ENCODE data around the gene RORB. TPM values are rescaled to one million over a fixed set of nuclear protein-coding genes. Genes with fewer than 3 reads are reported as not detected.
"Not testable (repeated sequence)": the region's sequence is repeated elsewhere in the genome, so short reads cannot be mapped to it uniquely, and the experiment has no call there.

Gene RORB
- total RNA-seq, 4 donors from 2014 or later = 0.04 to 0.19 (median 0.14) TPM

GRCh38 chr9:74528207-74528606 lies 31.1 kb downstream of the RORB start:
- DNase-seq (ENCODE audit: low spot score in 2 of 2) = no peak
- intact Hi-C loops (cut with DNase I; ENCODE audit: low total_unique reads) = no loop called here
- TF ChIP-seq POLR2A (IDR thresholded peaks at IDR 0.05) (no peak), CTCF (IDR thresholded peaks at IDR 0.05) (no peak)
- no peak overlapping the region for H3K4me3 ChIP-seq (ENCODE audit: low read depth, poor library complexity, severe bottlenecking)
- WGBS, 2 donors = 48 to 50% methylated on average over 6 of the region's 6 CpGs

DNA sequence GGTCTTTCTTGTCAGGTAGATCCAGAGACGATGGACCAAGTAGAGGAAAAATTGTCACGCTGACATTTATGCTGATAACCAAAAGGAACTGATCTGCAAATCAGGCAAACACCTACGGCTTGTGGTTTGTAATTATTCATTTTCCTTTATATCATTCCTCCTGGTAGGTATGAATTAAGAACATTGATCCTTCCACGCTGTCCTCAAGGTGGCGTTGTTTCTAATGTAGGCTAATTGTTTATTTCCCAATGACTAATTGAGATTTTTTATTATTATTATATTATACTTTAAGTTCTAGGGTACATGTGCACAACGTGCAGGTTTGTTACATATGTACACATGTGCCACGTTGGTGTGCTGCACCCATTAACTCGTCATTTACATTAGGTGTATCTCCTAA lies 33.3 kb downstream of the RORB start:
- DNase-seq (ENCODE audit: low spot score in 2 of 2); H3K4me3 ChIP-seq (ENCODE audit: low read depth, poor library complexity, severe bottlenecking); intact Hi-C loops (cut with DNase I; ENCODE audit: low total_unique reads): not testable (repeated sequence)
- WGBS, 2 donors = 78 to 79% methylated on average over 8 of the region's 8 CpGs

- intact Hi-C loops (cut with DNase I; ENCODE audit: low total_unique reads) = no loop called here
- no peak for DNase-seq (ENCODE audit: low spot score in 2 of 2)
- H3K4me3 ChIP-seq (ENCODE audit: low read depth, poor library complexity, severe bottlenecking) = no peak overlapping the region
- 55% methylated on average over 1 of the region's 1 CpG for WGBS, 2 donors
- TF ChIP-seq CTCF (IDR thresholded peaks at IDR 0.05) (no peak), POLR2A (IDR thresholded peaks at IDR 0.05) (no peak)
Observed at GRCh38 chr9:74533253-74533652, 36.1 kb downstream of the RORB start.

DNA sequence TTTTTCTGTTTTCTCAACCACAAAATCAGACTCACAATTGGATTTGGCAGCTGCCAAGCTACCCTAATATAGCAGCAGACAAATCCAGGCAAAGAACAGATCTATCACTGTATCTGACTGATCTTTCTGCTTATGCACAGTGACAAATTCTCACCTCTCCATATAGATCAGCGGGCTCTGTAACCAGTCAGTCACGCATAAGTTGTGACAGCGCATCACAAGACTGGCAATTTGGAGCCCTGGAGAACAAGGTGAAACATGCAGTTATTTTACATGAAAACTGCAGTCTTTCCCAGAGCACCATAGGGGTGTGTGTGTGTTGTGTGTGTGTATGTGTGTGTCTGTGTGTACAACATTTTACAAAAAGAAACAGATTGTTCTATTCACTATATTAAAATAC lies 37.7 kb downstream of the RORB start:
- DNase-seq (ENCODE audit: low spot score in 2 of 2) = no peak
- TF ChIP-seq POLR2A (IDR thresholded peaks at IDR 0.05) (no peak), CTCF (IDR thresholded peaks at IDR 0.05) (no peak)
- intact Hi-C loops (cut with DNase I; ENCODE audit: low total_unique reads) = no loop called here
- H3K4me3 ChIP-seq (ENCODE audit: low read depth, poor library complexity, severe bottlenecking) = no peak overlapping the region
- WGBS, 2 donors = 86% methylated on average over 3 of the region's 3 CpGs

- WGBS, 2 donors = 40 to 43% methylated on average over 3 of the region's 3 CpGs
- intact Hi-C loops (cut with DNase I; ENCODE audit: low total_unique reads) = no loop called here
Observed at GRCh38 chr9:74543145-74543544, 46.0 kb downstream of the RORB start.

GRCh38 chr9:74551266-74551665 lies 54.1 kb downstream of the RORB start:
- TF ChIP-seq CTCF (IDR thresholded peaks at IDR 0.05) (no peak), POLR2A (IDR thresholded peaks at IDR 0.05) (no peak)
- DNase-seq (ENCODE audit: low spot score in 2 of 2) = no peak
- intact Hi-C loops (cut with DNase I; ENCODE audit: low total_unique reads) = no loop called here
- H3K4me3 ChIP-seq (ENCODE audit: low read depth, poor library complexity, severe bottlenecking) = no peak overlapping the region
- 68 to 82% methylated on average over 5 of the region's 5 CpGs for WGBS, 2 donors

More at GRCh38 chr9:74543145-74543544, 46.0 kb downstream of the RORB start:
- DNase-seq (ENCODE audit: low spot score in 2 of 2) = no peak
- TF ChIP-seq CTCF (IDR thresholded peaks at IDR 0.05) = no peak
- no peak for TF ChIP-seq POLR2A (IDR thresholded peaks at IDR 0.05)
- no peak overlapping the region for H3K4me3 ChIP-seq (ENCODE audit: low read depth, poor library complexity, severe bottlenecking)
